Iris pigment epithelial cell (primary cell): Measurements from ENCODE around the gene TTYH2.

Source experiments
- DNase-seq: peaks from one replicate; pipeline ENCODE4 v3.0.0-alpha.2; 2011; ENCODE audit warnings: low read depth

TTYH2 gene

DNA sequence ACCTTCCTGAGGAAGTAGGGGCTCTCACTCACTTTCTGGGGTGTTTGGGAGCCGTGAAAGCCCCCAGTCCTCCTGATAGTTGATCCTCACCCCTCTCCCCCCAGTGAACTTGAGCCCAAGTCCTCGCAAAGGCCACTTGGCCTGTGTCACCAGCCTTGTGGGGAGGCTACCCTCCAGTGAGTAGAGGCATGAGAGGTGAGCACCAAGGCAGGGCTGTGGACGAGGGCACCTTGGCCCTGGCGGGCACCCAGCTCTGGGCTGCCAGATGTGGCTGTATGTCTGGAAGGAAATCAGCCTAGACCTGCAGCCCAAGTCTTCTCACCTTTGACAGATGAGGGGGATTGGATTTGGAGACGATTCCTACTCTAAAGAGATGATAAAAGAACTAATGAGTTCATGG is 3.1 kb downstream of the TTYH2 start:
- no peak for DNase-seq

DNA sequence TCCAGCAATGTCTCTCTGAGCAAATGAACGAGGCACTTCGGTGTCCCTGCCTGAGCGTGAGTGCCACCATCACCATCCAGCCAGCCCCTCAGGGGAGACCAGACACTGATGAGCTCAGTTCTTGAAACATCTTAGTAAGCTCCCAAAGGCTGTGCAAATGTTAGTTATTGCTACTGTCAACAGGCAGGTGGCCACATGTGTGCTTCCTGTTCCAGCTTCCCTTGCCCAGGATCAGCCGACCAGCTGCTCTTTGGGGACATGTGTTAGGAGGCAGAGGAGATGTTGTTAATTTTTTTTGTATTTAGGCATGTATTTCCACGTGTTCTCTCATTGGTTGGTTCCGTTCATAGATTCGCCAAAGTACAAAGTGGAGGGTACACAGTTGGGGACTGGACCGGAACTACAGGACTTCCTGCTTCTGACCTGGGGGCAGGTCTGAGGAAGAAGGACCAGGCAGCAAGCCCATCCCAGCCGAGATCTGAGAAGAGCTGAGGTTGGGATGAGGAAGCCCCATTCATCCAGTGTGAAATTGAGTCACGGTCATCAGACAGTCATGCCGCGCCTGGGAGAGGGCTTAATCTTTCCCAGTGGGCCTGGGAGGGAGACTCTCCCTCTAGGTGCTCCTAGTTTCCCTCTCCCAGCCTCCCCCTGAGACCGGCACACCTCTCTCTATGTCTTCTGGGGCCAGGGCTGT is 3.8 kb downstream of the TTYH2 start:
- DNase-seq: no peak

DNA sequence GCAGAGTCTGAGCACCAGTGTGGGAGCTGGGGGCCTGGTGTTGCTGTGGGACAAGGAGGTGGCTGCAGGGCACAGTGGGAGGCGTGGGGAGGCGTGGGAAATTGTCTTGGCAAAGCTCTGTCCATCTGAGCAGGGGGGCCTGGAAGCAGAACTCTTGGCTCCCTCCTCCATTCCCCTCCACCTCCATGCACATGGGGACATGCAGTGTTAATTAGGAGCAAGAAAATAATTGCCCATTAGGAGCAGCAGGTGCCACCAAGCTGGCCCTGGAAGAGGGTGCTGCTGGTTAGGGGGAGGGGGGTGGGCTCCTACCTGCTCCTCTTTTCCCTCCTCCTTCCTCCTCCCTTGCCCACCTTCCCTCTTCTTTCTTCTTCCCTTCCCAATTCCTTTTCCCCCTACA is 4.5 kb downstream of the TTYH2 start:
- no peak for DNase-seq

DNA sequence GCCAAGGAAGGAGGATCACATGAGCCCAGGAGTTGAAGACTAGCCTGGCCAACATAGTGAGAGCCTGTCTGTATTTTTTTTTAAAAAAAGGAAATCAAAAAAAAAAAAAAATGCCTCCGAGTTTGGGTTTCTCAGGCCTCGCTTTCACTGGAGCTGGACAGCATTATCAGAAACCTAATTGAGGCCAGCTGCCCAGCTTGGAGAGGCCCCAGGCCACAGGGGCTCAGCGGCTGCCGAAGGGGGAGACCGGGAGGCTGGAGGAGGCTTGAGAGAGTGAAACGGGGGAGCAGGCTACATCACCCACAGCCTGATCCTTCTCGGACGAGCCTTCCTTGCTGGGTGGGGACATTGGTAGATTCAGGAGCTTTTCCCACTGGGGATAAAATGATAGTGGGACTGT is 5.1 kb downstream of the TTYH2 start:
- no peak for DNase-seq

DNA sequence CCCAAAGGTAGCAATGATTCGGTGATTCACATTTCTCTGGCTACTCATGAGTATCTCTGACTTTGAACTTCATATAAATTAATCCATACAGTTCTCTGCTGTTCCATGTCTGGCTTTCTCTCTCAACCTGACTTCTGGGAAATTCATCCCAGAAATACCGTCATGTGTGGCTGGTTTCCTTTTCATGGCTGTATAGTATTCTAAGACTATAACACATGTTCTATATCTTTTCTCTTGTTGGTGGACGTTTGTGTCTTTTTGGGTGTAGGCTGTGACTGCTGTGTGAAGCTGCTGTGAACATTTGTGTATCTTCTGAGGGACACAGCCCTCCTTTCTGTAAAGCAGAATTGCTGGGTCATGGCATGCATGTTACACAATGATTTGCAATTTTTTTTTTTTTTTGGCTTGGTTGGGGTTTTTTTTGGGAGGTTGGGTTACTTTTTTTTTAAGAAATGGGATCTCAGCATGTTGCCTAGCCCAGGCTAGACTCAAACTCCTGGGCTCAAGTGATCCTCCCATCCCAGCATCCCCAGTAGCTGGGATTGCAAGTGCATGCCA is 6.3 kb downstream of the TTYH2 start:
- no peak for DNase-seq

DNA sequence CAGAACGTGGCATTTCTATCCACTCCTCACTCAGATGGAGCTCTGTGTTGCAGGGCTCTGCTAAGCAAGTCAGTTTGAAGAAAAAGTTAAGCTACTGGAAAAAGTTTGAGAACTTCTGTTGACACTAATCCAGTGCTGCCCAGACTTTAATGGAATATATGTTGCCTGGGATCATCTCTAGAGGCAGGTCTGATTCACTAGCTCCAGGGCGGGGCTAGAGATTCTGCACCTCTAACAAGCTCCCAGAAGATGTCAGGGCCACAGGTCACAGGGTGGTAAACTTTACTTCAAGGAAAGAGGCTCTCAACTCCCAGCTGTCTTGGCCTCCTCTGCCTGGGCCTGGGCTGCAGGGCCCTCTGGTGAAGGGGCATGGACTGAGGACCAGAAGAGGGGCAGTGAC is 6.8 kb downstream of the TTYH2 start:
- no peak for DNase-seq

DNA sequence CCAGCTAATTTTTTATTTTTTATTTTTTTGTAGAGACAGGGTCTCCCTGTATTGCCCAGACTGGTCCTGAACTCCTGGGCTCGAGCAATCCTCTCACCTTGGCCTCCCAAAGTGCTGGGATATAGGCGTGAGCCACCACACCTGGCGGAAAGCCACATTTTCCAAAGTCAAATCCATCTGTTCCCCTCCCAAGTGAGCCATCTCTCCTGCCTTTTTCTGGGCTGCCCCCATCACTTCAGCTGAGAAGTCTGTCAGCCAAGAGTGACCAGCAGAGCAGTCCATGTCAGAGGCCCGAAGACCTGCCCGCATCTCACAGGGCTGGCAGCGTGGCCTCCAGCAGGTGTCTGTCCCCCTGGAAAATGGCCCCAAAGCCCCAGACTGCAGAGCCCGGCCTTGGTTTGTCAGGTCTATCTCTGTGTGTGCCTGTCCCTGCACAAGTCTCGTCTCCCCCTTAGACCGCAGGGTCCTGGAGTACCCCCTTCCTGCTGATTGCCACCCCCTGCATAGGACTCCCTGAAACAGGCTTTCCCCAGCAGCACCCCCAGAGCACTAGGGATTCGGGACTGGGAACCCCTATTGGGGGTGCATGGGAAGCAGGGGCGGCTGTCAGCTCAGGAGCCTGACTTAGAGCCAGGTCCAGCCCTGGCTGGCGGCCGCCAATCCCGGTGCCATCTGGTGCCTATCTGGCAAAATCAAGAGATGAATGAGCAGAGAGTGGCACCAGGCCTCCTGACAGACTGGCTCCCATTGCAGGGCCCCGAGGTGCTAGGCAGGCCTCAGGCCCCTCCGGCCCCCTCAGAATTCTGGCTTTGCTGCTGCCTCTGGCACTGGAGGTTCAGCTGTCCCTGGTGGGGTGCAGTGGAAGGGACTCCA is 7.8 kb downstream of the TTYH2 start:
- no peak for DNase-seq

DNA sequence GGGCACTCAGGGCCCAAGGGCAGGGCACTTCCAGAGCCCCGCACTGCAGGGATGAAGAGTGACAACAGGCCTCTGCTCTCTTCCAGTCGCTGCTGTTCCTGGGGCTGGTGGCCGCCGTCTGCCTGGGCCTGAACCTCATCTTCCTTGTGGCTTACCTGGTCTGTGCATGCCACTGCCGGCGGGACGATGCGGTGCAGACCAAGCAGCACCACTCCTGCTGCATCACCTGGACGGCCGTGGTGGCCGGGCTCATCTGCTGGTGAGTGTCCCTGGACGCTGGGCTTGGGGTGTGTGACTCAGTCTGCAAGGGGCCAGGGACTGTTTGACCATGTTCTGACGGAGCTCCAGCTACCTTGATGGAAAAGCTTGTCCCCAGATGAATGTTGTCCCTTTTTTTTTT is 9.0 kb downstream of the TTYH2 start:
- DNase-seq: no peak

DNA sequence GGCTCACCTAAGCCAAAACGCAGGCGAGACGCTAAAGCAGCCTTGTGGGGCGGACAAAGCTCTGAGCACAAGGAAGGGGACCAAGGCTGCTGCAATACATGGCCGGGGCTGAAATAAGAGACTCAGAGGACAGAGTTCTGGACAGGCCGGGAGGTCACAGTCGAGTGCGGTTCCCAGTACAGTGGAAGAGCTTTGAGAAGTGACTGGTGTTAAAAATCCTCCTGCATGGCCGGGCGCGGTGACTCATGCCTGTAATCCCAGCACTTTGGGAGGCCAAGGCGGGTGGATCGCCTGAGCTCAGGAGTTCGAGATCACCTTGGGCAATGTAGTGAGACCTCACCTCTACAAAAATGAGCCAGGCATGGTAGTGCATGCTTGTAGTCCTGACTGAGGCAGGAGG is 10.5 kb downstream of the TTYH2 start:
- no peak for DNase-seq

DNA sequence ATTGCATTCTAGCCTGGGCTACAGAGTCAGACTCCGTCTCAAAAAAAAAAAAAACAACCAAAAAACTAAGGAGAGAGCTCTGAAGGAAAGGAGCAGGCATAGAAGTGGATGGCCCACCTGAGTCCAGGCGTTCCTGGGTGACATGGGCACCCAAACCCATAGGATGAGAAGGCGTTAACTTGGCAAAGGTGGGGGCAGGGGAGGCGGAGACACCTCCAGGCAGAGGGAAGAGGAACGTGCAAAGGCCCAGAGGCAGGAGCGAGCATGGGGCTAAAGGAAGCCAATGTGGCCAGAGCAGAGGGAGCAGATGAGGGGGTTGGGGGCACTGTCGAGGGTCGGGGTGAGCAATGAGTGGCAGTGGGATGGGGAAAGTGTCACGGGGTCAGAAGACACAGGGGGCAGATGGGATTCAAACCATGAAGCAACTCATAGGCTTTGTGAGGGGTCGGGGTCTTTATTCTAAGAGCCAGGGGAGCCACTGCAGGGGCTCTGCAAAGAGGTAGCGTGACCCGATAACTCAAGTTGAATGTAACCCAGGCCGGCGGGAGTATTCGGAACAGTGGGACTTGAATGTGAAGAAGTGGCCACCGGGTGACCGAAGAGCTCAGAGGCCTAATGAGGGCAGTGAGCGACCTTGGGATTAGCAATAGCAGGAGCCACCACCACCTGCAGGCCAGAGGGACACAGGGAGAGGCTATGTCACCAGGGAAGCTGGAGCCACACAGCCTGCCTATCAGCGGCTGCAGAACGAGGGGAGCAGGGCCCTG is 11.8 kb downstream of the TTYH2 start:
- DNase-seq: no peak

DNA sequence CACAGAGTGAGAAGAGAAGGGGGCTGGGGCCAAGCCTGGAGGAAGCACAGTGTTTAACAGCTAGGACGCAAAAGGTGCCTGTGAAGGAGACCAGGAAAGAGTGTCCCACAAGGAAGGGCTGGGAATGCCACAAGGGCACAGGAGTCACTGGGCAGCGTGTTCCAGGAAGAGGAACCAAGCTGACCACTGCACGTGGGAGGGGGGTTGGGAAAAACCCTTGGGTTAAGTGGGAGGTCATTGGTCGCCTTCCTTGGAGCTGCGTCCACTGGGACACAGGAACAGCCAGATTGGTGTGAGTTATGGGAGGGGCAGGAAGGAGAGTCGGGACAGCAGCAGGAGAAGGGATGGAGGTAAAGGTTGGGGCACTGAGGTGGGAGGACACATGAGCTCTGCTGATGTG is 12.9 kb downstream of the TTYH2 start:
- no peak for DNase-seq

DNA sequence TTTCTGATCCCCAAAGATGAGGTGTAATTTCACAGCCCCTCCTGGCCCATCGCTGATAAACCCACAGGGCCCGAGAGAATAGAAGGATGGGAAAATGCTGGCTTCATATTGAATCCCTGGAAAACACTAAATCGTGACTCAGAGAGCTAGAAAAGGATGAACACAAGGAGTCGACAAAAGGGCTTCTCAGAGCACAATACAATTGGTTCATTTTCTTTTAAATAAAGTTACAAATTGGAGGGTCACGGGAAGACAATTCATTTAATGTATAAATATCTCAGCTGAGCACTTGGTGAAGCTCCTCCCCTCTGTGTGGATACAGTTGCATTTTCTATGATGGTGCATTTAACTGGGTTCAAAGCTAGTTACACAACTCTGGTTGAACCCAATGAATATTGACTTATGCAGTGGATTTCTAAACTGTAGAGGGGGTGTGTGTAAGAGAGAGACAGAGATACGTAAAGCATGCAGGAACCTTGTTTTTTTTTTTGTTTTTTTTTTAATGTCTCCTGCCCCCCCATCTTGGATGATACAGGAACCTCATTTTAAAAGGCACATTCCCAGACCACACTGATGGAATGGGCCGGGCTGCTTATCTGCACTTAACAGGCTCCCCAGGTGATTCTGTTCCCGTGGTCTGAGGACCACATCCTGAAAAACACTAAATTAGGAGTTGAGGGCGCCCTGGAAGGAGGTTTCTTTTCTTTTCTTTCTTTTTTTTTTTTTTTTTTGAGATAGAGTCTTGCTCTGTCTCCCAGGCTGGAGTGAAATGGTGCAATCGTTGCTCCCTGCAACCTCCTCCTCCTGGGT is 14.1 kb downstream of the TTYH2 start:
- no peak for DNase-seq

DNA sequence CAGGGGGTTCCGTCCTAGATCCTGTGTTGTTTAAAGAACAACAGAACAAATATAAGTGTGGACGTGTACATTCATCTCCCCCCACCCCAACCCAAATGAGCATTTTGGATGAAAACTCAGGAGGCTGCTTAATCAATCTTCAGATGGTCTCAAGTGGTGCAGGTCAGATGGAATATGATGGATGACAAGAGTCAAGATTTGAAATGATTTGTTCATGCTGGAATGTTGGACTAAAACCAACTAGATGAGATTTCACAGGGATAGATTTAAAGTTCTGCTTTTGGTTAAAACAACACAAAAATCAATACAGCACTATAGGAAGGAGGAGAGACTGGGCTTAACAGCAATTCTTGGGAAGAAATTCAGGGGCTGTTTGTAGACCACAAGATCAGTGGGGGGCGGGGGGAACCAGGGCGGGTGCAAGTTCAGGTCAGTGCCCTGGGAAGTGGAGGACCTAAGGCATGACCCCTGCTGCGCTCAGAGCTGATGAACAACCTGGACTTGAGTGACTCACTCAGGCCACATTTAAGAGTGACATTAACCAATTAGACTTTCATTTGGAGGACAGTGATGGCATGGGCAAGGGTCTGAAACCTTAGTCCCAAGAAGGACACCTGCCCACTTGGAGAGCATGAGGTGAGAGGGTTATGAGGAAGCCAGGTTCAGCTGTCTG is 15.1 kb downstream of the TTYH2 start:
- DNase-seq: no peak

DNA sequence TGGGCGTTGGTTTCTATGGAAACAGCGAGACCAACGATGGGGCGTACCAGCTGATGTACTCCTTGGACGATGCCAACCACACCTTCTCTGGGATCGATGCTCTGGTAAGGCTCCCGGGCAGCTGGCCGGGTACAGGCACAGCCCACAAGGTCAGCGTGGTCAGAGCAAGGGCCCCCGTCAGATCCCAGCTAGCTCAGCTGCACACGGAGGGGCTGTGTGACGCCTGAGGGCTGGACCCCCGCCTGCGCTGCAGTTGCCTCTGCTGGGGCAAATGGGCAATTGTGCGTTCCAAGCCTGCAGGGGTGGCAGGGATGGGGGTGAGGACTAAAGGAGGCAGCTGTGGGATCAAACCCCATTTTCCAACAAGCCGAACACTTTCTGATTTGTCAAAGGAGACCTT is 17.5 kb downstream of the TTYH2 start:
- DNase-seq: no peak

DNA sequence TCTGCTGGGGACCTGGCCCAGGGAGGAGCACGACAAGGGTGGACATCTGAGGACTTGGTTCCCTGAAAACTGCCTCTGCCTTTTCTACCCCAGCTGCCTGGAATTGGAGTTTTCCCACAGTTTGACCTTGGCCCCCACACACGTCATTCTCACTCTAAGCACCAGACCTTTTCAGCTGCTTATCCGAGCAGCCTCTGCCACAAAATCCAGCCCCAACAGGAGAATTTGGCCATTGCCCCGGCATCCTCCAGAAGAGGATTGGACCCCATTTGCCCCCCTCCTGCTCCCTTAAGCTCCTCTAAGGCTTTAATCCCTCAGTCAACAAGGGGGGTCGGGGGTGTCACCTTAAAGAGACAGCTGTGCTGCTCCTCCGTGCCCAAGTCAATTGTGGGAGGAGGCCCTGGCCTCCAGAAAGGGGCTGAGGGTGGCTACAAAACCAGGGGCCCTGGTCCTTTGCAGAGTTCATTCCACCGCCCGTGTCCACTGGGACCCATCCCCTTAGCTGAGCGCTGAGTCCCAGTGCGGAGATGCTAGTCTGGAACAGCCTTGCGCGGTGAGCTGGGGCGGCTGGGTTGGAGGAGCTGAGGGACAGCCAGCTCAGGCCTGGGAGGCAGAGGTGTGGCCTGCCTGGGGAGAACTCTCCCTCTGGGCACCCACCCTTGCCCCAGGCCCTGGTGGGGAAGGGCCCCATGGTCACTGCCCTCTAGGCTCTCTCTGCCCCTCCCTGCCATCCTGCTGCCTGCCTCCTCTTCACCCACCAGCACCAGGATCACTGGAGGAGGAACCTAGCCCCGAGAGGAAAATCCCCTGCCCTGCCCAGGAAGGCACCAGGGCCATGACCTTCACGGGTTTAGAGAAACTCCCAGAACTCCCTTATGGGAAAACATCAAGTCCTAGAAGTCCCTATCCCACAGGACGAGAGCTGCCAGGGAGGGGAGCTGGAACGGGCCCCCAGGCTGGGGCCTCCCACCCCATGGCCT is 18.8 kb downstream of the TTYH2 start:
- DNase-seq: no peak

DNA sequence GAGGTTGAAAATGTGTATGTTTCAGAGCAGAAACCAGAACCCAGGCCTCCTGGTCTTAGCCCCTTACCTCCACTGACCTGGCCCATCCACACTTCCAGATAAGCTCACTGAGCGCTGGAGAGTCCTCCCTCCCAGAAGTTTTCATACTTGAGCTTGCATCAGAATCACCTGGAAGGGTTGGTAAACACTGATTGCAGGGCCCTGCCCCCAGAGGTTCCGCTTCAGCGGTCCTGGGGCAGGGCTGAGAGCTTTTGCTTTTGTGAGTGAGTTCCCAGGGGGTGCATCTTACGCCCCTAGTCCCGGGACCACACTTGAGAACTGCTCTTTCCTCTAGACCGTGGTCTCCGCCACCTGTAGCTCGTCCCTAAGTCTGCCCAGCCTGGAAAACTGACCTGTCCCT is 20.6 kb downstream of the TTYH2 start:
- no peak for DNase-seq

DNA sequence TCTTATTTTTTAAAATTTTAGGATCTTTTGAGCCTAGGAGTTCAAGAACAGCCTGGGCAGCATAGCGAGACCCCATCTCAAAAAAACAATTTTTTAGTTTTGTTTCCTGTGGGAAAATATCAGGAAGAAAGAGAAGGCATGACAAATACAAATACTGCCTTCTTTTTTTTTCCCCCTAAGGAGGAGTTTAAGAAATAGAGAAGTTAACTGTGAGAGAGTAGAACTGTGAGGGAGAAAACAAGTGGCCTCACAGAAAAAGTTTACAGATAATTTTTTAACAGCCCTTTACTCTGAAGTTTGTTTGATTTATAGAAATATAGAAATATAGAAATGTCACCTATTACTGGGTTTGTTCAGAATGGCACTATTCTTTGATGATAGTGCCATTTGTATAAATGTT is 21.1 kb downstream of the TTYH2 start:
- DNase-seq: no peak

DNA sequence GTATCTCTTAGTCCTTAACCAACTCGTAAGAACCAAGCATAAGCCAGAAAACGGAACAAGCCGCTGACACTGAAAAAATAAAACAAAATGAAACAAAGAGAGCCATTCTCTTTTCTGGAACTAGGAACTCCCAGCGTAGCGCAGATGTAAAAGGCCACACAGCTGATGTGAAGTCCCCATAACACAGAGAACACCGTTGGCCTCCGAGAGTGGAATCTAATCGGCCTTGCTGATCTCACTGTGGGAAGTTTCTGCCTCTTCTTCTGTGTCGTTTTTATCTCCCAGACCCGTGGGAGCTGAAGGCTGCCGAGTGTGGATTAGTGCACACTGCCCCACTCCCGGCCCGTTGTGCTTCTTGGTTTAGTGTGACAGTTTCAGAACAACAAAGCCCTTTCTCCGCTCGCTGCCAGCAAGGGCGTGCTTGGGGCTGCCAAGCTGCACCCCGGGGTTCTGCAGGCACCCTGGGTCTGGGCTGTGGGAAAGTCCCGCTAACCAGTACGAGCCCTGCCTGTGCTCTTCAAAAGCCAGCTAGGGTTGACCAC is 21.7 kb downstream of the TTYH2 start:
- DNase-seq: no peak

DNA sequence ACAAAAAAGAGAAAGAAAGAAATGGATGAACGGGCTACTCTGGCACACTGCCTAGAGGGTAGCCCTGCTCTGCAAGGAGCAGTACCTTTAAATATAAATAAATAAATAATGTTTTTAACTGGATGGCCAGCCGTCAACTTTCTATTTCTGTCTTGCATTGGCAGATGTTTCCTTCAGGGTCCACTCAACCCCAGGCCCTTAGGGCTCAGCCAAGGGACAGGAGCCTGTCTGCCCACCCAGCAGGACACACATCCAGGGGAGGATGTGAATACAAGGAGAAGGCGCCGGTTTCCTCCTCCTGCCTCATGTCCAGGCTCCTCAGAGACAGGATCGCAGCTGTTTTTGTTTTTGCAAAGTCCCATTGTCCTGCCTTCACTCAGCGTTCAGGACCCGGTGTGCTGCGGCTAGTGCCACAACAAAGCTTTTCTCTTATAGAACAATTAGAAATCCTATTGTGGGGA is 22.6 kb downstream of the TTYH2 start:
- no peak for DNase-seq

DNA sequence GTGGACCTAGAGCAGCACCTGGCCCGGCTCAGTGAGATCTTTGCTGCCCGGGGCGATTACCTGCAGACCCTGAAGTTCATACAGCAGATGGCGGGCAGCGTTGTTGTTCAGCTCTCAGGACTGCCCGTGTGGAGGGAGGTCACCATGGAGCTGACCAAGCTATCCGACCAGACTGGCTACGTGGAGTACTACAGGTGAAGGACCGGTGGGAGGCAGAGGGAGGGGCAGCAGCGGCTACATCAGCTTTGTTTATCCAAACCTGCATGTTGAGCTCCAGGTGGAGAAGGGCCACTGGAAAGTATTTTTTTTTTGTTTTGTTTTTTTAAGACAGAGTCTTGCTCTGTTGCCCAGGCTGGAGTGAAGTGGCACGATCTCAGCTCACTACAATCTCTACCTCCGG is 23.9 kb downstream of the TTYH2 start:
- DNase-seq: no peak
